Vagina (tissue), 2 donors: ENCODE measurements around the gene PLAGL2.

Experiments used
- POLR2AphosphoS5 ChIP-seq, 2 donors: sonication (generic); formaldehyde crosslinking; IDR thresholded peaks; one replicate each; pipeline ENCODE4 v1.9.0; 2017; ENCODE audit warnings: antibody characterized with exemption in 2 of 2, mild to moderate bottlenecking in 2 of 2, low read depth in 1 of 2; ENCODE audit not compliant: insufficient read depth in 1 of 2
- TF ChIP-seq, protein P1 (sequence below), 3 experiments: fragments of 450-650 bp in 2 of 3; fragments of 200-600 bp in 1 of 3; sonication (generic) in 1 of 3; IDR thresholded peaks; one replicate each; pipeline ENCODE4 v1.5.1; 2017 to 2019; ENCODE audit warnings: antibody characterized with exemption in 3 of 3, mild to moderate bottlenecking in 2 of 3, moderate library complexity in 2 of 3

- TF ChIP-seq, protein P1, sequence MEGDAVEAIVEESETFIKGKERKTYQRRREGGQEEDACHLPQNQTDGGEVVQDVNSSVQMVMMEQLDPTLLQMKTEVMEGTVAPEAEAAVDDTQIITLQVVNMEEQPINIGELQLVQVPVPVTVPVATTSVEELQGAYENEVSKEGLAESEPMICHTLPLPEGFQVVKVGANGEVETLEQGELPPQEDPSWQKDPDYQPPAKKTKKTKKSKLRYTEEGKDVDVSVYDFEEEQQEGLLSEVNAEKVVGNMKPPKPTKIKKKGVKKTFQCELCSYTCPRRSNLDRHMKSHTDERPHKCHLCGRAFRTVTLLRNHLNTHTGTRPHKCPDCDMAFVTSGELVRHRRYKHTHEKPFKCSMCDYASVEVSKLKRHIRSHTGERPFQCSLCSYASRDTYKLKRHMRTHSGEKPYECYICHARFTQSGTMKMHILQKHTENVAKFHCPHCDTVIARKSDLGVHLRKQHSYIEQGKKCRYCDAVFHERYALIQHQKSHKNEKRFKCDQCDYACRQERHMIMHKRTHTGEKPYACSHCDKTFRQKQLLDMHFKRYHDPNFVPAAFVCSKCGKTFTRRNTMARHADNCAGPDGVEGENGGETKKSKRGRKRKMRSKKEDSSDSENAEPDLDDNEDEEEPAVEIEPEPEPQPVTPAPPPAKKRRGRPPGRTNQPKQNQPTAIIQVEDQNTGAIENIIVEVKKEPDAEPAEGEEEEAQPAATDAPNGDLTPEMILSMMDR (IDR thresholded peaks at IDR 0.05) = no peak
- TF ChIP-seq POLR2AphosphoS5 (IDR thresholded peaks at IDR 0.05; ENCODE audit: insufficient read depth in 1 of 2, low read depth in 1 of 2) = no peak
Observed at GRCh38 chr20:32193996-32194395, 13.5 kb downstream of the PLAGL2 start.
